K562 (cell line): Measurements from ENCODE around the gene KIAA0319L. TPM values are rescaled to one million over a fixed set of nuclear protein-coding genes. Genes with fewer than 3 reads are reported as not detected.

Experiments used
- CBFA2T2 ChIP-seq: fragments of 450-650 bp; conservative IDR thresholded peaks from 2 replicates; pipeline ENCODE4 v1.6.1; 2017; ENCODE audit warnings: mild to moderate bottlenecking
- CEBPG ChIP-seq, 3 experiments: fragments of 200-800 bp in 1 of 3; sonication (Bioruptor generic) in 1 of 3; sonication (generic) in 1 of 3; formaldehyde crosslinking in 1 of 3; IDR thresholded peaks in 2 of 3; conservative IDR thresholded peaks in 1 of 3; 2 replicates each; pipeline versions ENCODE4 v1.6.1 to v1.8.0; 2016 to 2022; ENCODE audit warnings: missing compliant biosample characterization in 2 of 3, missing genetic modification characterization in 2 of 3, mild to moderate bottlenecking in 1 of 3, missing genetic modification reagents in 1 of 3
- L3MBTL2 ChIP-seq: fragments of 450-650 bp; IDR thresholded peaks from 2 replicates; pipeline ENCODE4 v1.6.1; 2016; ENCODE audit warnings: mild to moderate bottlenecking, moderate library complexity
- MCM7 ChIP-seq, 2 experiments: fragments of 450-650 bp; IDR thresholded peaks; 2 replicates each; pipeline ENCODE4 v1.6.1; 2016 to 2018
- MEF2D ChIP-seq: conservative IDR thresholded peaks from 2 replicates; pipeline ENCODE4 v1.6.1; 2016; ENCODE audit warnings: low read depth, missing genetic modification characterization, missing compliant biosample characterization
- PML ChIP-seq: IDR thresholded peaks from 2 replicates; pipeline ENCODE4 v1.6.1; 2012; ENCODE audit warnings: low read length, inconsistent platforms
- POLR2A ChIP-seq: fragments of 450-650 bp; conservative IDR thresholded peaks from 2 replicates; pipeline ENCODE4 v1.6.1; 2016
- SMAD3 ChIP-seq: fragments of 450-650 bp; formaldehyde crosslinking; conservative IDR thresholded peaks from 2 replicates; pipeline ENCODE4 v1.4.0; 2020; ENCODE audit warnings: mild to moderate bottlenecking
- SNAPC5 ChIP-seq: fragments of 250-450 bp; sonication (Bioruptor Pico); IDR thresholded peaks from 2 replicates; pipeline ENCODE4 v1.8.0; 2021; ENCODE audit warnings: moderate library complexity, mild to moderate bottlenecking, inconsistent platforms
- TBP ChIP-seq: optimal IDR thresholded peaks from 2 replicates; pipeline ENCODE3; 2011; ENCODE audit warnings: low read depth, low read length, improper control_type of control experiment
- ZBTB26 ChIP-seq: fragments of 450-650 bp; formaldehyde crosslinking; IDR thresholded peaks from 2 replicates; pipeline ENCODE4 v1.4.0; 2022; ENCODE audit warnings: missing genetic modification characterization
- ZMIZ1 ChIP-seq, 2 experiments: fragments of 150-350 bp in 1 of 2; IDR thresholded peaks; 2 replicates each; pipeline ENCODE4 v1.6.1; 2012 to 2016; ENCODE audit warnings: low read depth in 2 of 2, low read length in 2 of 2, mild to moderate bottlenecking in 1 of 2, moderate library complexity in 1 of 2
- polyA plus RNA-seq, 8 experiments: library from polyadenylated mRNA; depleted of rRNA in 4 of 8; stranded (reverse) in 5 of 8; unstranded in 3 of 8; fragments of >200 nt; fragmentation: Nextera tagmentation in 2 of 8; fragmentation: Illumina TruSeq in 1 of 8; extraction: Ambion mirVana in 2 of 8; extraction: Trizol in 1 of 8; gene quantifications; 2 replicates each; pipeline versions ENCODE4 v1.2.1 to v1.2.3, GENCODE V29; 2011 to 2014; ENCODE audit warnings: inconsistent platforms in 1 of 8, missing spikeins in 1 of 8
- total RNA-seq, 7 experiments: library from RNA; depleted of rRNA in 6 of 7; stranded (reverse); fragments of >200 nt in 6 of 7; fragmentation: Illumina TruSeq in 2 of 7; extraction: Trizol in 2 of 7; gene quantifications; 2 replicates each; pipeline versions ENCODE4 v1.2.1 to v1.2.3, GENCODE V29; 2011 to 2021; ENCODE audit warnings: low replicate concordance in 1 of 7

The KIAA0319L gene
- total and polyA plus RNA-seq, 9 of the 15 experiments (the other 6 are each of a cell fraction or from before 2014, with no cell fraction given): 2.4 to 51.7 (median 27.4) TPM

- TF ChIP-seq MEF2D (tag) (0 out of 2 replicates have a peak, but pooled peaks have one; percentile 21), L3MBTL2 (no peak), MCM7 (IDR thresholded peaks at IDR 0.05) (no peak), POLR2A (peak; percentile 81), PML (peak; percentile 79), CEBPG (CRISPR knock-in tag; IDR thresholded peaks at IDR 0.05) (no peak), CEBPG (tag; conservative IDR thresholded peaks at IDR 0.05 in 1 of 2, IDR thresholded peaks at IDR 0.05 in 1 of 2) (0 out of 4 replicates have a peak, but pooled peaks of 1 of the 2 experiments have one; percentile 20), CBFA2T2 (no peak), SNAPC5 (CRISPR knock-in tag) (peak; percentile 56), TBP (peak; percentile 90), ZBTB26 (CRISPR knock-in tag) (no peak), ZMIZ1 (IDR thresholded peaks at IDR 0.05; ENCODE audit: low read depth in 2 of 2, low read length in 2 of 2) (peak in 1 of 2 experiments; percentile 45; a peak in 1 of 4 replicates), SMAD3 (CRISPR knock-in tag) (no peak)
Observed at GRCh38 chr1:35580949-35581388, 23.8 kb upstream of the KIAA0319L start (continued).
